Measurements from ENCODE around the gene CFAP90. TPM values are rescaled to one million over a fixed set of nuclear protein-coding genes. Genes with fewer than 3 reads are reported as not detected.

CFAP90 gene
- total and polyA plus RNA-seq, 2 donors (not counting 3 experiments of a cell fraction or from before 2014, with no cell fraction given): 0.07 TPM; not detected in 1

GRCh38 chr5:7873216-7873615, 22.3 kb upstream of the CFAP90 start:
- TF ChIP-seq EZH2 (IDR thresholded peaks at IDR 0.05; ENCODE audit: borderline replicate concordance, low read depth, low read length, severe bottlenecking): no peak
- TF ChIP-seq JUN (IDR thresholded peaks at IDR 0.05; ENCODE audit: borderline replicate concordance, insufficient read depth, insufficient read length, low read depth): no peak
- no peak for TF ChIP-seq MYC (IDR thresholded peaks at IDR 0.05; ENCODE audit: low read depth, low read length)
- no peak for TF ChIP-seq POLR2AphosphoS5 (IDR thresholded peaks at IDR 0.05; ENCODE audit: insufficient read depth, low read depth, low read length)
- TF ChIP-seq, protein P1, sequence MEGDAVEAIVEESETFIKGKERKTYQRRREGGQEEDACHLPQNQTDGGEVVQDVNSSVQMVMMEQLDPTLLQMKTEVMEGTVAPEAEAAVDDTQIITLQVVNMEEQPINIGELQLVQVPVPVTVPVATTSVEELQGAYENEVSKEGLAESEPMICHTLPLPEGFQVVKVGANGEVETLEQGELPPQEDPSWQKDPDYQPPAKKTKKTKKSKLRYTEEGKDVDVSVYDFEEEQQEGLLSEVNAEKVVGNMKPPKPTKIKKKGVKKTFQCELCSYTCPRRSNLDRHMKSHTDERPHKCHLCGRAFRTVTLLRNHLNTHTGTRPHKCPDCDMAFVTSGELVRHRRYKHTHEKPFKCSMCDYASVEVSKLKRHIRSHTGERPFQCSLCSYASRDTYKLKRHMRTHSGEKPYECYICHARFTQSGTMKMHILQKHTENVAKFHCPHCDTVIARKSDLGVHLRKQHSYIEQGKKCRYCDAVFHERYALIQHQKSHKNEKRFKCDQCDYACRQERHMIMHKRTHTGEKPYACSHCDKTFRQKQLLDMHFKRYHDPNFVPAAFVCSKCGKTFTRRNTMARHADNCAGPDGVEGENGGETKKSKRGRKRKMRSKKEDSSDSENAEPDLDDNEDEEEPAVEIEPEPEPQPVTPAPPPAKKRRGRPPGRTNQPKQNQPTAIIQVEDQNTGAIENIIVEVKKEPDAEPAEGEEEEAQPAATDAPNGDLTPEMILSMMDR (IDR thresholded peaks at IDR 0.05; ENCODE audit: extremely low read depth in 1 of 2, insufficient read depth in 1 of 2, low read depth in 1 of 2, low read length in 2 of 2): no peak
- TF ChIP-seq FOS (IDR thresholded peaks at IDR 0.05; ENCODE audit: borderline replicate concordance, insufficient read depth, low read length): no peak
- no peak for TF ChIP-seq POLR2A (IDR thresholded peaks at IDR 0.05; ENCODE audit: low read depth, low read length)
- no peak for TF ChIP-seq GATA2 (IDR thresholded peaks at IDR 0.05; ENCODE audit: insufficient read depth, insufficient read length, low read depth, low read length)
- TF ChIP-seq MAX (IDR thresholded peaks at IDR 0.05; ENCODE audit: insufficient read depth, insufficient read length): no peak
- H3K9me3 ChIP-seq (replicated peaks; ENCODE audit: control insufficient read depth, insufficient read depth, low read length): no peaks in the 10 kb centered on the region
- H3K27ac ChIP-seq (ENCODE audit: insufficient read depth, low read depth, low read length): no peak overlapping the region
- POLR2A ChIA-PET: no interaction called here
- DNase-seq (ENCODE audit: low read depth, low spot score) (no peak), FAIRE-seq (no peak)
- peaks cover 57% of the 10 kb centered on the region for H3K79me2 ChIP-seq (ENCODE audit: control insufficient read depth, insufficient read depth, low read length)
- H3K4me2 ChIP-seq (ENCODE audit: insufficient read depth, low read length): no peak overlapping the region
- H3K36me3 ChIP-seq (ENCODE audit: control insufficient read depth in 2 of 2, extremely low read depth in 1 of 2, insufficient read depth in 2 of 2, low read length in 2 of 2): peaks cover 9 to 11% of the 10 kb centered on the region in 2 experiments
- H3K4me1 ChIP-seq (ENCODE audit: control insufficient read depth, extremely low read depth, insufficient read depth, low read length): peaks cover 11% of the 10 kb centered on the region
- no peaks in the 10 kb centered on the region for H3K9me1 ChIP-seq (replicated peaks; ENCODE audit: control insufficient read depth, extremely low read depth, insufficient read depth, low read length)
- dilution Hi-C loops (cut with MboI; ENCODE audit: extremely low pct_ligation_motif_present, low sequenced_read_pairs) (no loop called here), intact Hi-C loops (cut with micrococcal nuclease) (no loop called here)
- no peak overlapping the region for H3K9ac ChIP-seq (replicated peaks; ENCODE audit: extremely low read depth, insufficient read depth, low read length)
- CTCF ChIA-PET: interaction anchor here (1.5 to 2.8 kb wide), 3 partner anchors 9 to 23 kb away, joined by 5 to 21 read pairs (median 8); no protein-coding TSS in a partner anchor
- H4K20me1 ChIP-seq (replicated peaks; ENCODE audit: control insufficient read depth, extremely low read depth, insufficient read depth, low read length): no peaks in the 10 kb centered on the region
- H3K4me3 ChIP-seq (replicated peaks in 1 of 3; ENCODE audit: insufficient read depth in 1 of 3, low read depth in 1 of 3, low read length in 3 of 3): no peak overlapping the region
- no peak overlapping the region for H2AFZ ChIP-seq (ENCODE audit: low read depth, low read length)
- no peaks in the 10 kb centered on the region for H3K27me3 ChIP-seq (ENCODE audit: control insufficient read depth in 2 of 2, insufficient read depth in 2 of 2, low read length in 2 of 2)
- BruUV-seq (replicated peaks): no TSS peak

Measured in endothelial cell of umbilical vein (primary cell).